ENCODE results near the gene RABGAP1L. TPM values are rescaled to one million over a fixed set of nuclear protein-coding genes. Genes with fewer than 3 reads are reported as not detected.

Gene RABGAP1L
- total and polyA plus RNA-seq, 2 of the 8 experiments (the other 6 are each of a cell fraction or from before 2014, with no cell fraction given), result 33.3 to 156 TPM

DNA sequence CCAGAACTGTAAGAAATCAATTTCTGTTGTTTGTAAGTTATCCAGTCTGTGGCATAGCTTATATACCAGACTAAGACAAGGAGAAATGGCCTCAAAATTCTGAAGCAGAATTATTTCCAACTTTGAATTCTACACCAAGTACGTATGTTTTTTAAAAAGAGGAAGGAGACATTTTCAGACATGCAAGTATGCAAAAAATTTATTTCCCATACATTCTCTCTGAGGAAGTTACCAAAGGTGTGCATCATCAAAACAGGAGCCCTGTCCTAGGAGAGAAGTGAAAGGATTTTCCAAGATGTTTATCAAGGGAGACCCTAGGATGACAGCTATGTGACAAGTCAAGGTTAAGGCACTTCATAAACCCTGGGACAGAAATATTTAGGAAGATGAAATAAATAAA lies 49.3 kb upstream of the RABGAP1L start (continued):
- TF ChIP-seq, protein P1, sequence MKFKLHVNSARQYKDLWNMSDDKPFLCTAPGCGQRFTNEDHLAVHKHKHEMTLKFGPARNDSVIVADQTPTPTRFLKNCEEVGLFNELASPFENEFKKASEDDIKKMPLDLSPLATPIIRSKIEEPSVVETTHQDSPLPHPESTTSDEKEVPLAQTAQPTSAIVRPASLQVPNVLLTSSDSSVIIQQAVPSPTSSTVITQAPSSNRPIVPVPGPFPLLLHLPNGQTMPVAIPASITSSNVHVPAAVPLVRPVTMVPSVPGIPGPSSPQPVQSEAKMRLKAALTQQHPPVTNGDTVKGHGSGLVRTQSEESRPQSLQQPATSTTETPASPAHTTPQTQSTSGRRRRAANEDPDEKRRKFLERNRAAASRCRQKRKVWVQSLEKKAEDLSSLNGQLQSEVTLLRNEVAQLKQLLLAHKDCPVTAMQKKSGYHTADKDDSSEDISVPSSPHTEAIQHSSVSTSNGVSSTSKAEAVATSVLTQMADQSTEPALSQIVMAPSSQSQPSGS (IDR thresholded peaks at IDR 0.05; ENCODE audit: low read length), result no peak
- TF ChIP-seq SIRT6 (IDR thresholded peaks at IDR 0.05; ENCODE audit: low read length) (no peak), NRF1 (IDR thresholded peaks at IDR 0.05; ENCODE audit: low read depth, low read length) (no peak), CHD2 (IDR thresholded peaks at IDR 0.05; ENCODE audit: low read length) (no peak)

Data from H1 (cell line).